OCI-LY1 (cell line): Measurements from ENCODE around the gene TMEM178A.

Experiments
- H2AFZ ChIP-seq: fragments of 200-600 bp; sonication (generic), shearing (Covaris generic); 2 replicates; pipeline ENCODE4 v1.6.0; 2014; ENCODE audit warnings: antibody characterized with exemption, mild to moderate bottlenecking, low read length
- H3F3A ChIP-seq: fragments of 200-600 bp; sonication (generic), shearing (Covaris generic); 2 replicates; pipeline ENCODE4 v1.6.0; 2014; ENCODE audit warnings: mild to moderate bottlenecking, antibody characterized with exemption, low read length, moderate library complexity; ENCODE audit not compliant: insufficient read depth
- H3K27ac ChIP-seq: fragments of 200-600 bp; sonication (generic); 2 replicates; pipeline ENCODE4 v1.5.1; 2014; ENCODE audit warnings: low read length, mixed run types, mild to moderate bottlenecking, low read depth; ENCODE audit not compliant: poor library complexity, severe bottlenecking
- H3K27me3 ChIP-seq: fragments of 200-600 bp; sonication (generic); 2 replicates; pipeline ENCODE4 v1.6.0; 2014; ENCODE audit warnings: antibody characterized with exemption, mild to moderate bottlenecking, low read length, moderate library complexity; ENCODE audit not compliant: insufficient read depth
- H3K36me3 ChIP-seq: fragments of 200-600 bp; sonication (generic); 2 replicates; pipeline ENCODE4 v1.6.1; 2014; ENCODE audit warnings: mild to moderate bottlenecking, antibody characterized with exemption, low read length, moderate library complexity, mixed read lengths; ENCODE audit not compliant: insufficient read depth
- H3K4me1 ChIP-seq: fragments of 200-600 bp; sonication (generic); 2 replicates; pipeline ENCODE4 v1.5.1; 2014; ENCODE audit warnings: mild to moderate bottlenecking, low read length, moderate library complexity; ENCODE audit not compliant: insufficient read depth, severe bottlenecking
- H3K4me2 ChIP-seq: fragments of 200-600 bp; sonication (generic), shearing (Covaris generic); 2 replicates; pipeline ENCODE4 v1.6.1; 2014; ENCODE audit warnings: low read length
- H3K4me3 ChIP-seq: fragments of 200-600 bp; sonication (generic); 2 replicates; pipeline ENCODE4 v1.5.1; 2014; ENCODE audit warnings: low read length, low read depth, mild to moderate bottlenecking, mixed read lengths; ENCODE audit not compliant: poor library complexity, severe bottlenecking
- H3K79me2 ChIP-seq: fragments of 200-600 bp; shearing (Covaris generic); 2 replicates; pipeline ENCODE4 v1.6.1; 2016; ENCODE audit warnings: mixed run types, low read length, mixed read lengths; ENCODE audit not compliant: insufficient read depth
- H3K9ac ChIP-seq: fragments of 200-600 bp; sonication (generic), shearing (Covaris generic); 2 replicates; pipeline ENCODE4 v1.6.1; 2014; ENCODE audit warnings: mild to moderate bottlenecking, low read length, mixed read lengths
- H3K9me2 ChIP-seq: fragments of 200-600 bp; sonication (generic), shearing (Covaris generic); 2 replicates; pipeline ENCODE4 v1.6.1; 2014; ENCODE audit warnings: low read depth, mild to moderate bottlenecking, low read length, mixed read lengths
- H3K9me3 ChIP-seq: fragments of 200-600 bp; shearing (Covaris generic); 2 replicates; pipeline ENCODE4 v1.6.1; 2014; ENCODE audit warnings: low read length, mixed read lengths
- H4K20me1 ChIP-seq: fragments of 200-600 bp; sonication (generic), shearing (Covaris generic); 2 replicates; pipeline ENCODE4 v1.6.0; 2016; ENCODE audit warnings: mild to moderate bottlenecking, low read length; ENCODE audit not compliant: insufficient read depth
- EZH2 ChIP-seq: fragments of 200-600 bp; sonication (generic), shearing (Covaris generic); IDR thresholded peaks from 2 replicates; pipeline ENCODE4 v1.8.0; 2017; ENCODE audit warnings: borderline replicate concordance, mixed run types, mild to moderate bottlenecking, antibody characterized with exemption, low read length, moderate library complexity, mixed read lengths
- TF ChIP-seq, protein P1 (sequence below): fragments of 200-600 bp; sonication (generic), shearing (Covaris generic); IDR thresholded peaks from 2 replicates; pipeline ENCODE4 v1.5.1; 2017; ENCODE audit warnings: mild to moderate bottlenecking, antibody characterized with exemption, low read length, moderate library complexity, mixed read lengths

TMEM178A gene

GRCh38 chr2:39706312-39706711 is 40.6 kb downstream of the TMEM178A start:
- no peaks in the 10 kb centered on the region for H4K20me1 ChIP-seq
- no peaks in the 10 kb centered on the region for H3K27me3 ChIP-seq
- no peak overlapping the region for H3K4me3 ChIP-seq
- TF ChIP-seq, protein P1, sequence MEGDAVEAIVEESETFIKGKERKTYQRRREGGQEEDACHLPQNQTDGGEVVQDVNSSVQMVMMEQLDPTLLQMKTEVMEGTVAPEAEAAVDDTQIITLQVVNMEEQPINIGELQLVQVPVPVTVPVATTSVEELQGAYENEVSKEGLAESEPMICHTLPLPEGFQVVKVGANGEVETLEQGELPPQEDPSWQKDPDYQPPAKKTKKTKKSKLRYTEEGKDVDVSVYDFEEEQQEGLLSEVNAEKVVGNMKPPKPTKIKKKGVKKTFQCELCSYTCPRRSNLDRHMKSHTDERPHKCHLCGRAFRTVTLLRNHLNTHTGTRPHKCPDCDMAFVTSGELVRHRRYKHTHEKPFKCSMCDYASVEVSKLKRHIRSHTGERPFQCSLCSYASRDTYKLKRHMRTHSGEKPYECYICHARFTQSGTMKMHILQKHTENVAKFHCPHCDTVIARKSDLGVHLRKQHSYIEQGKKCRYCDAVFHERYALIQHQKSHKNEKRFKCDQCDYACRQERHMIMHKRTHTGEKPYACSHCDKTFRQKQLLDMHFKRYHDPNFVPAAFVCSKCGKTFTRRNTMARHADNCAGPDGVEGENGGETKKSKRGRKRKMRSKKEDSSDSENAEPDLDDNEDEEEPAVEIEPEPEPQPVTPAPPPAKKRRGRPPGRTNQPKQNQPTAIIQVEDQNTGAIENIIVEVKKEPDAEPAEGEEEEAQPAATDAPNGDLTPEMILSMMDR: no peak
- H3K9ac ChIP-seq: no peak overlapping the region
- peaks cover 17% of the 10 kb centered on the region for H3K9me3 ChIP-seq
- no peak overlapping the region for H3K27ac ChIP-seq
- no peaks in the 10 kb centered on the region for H3K79me2 ChIP-seq
- no peaks in the 10 kb centered on the region for H3K36me3 ChIP-seq
- no peaks in the 10 kb centered on the region for H3F3A ChIP-seq
- H3K4me1 ChIP-seq: no peaks in the 10 kb centered on the region
- H3K4me2 ChIP-seq: no peak overlapping the region
- H3K9me2 ChIP-seq: no peaks in the 10 kb centered on the region
- H2AFZ ChIP-seq: no peak overlapping the region

- Histone ChIP-seq H3K36me3 (no peaks in the 10 kb centered on the region), H3K27ac (no peak overlapping the region), H3K9ac (no peak overlapping the region), H3K4me3 (no peak overlapping the region), H3K4me1 (no peaks in the 10 kb centered on the region), H3K9me3 (peaks cover 10% of the 10 kb centered on the region), H2AFZ (no peak overlapping the region), H3K79me2 (no peaks in the 10 kb centered on the region), H3K4me2 (no peak overlapping the region), H3F3A (no peaks in the 10 kb centered on the region), H3K9me2 (no peaks in the 10 kb centered on the region), H3K27me3 (no peaks in the 10 kb centered on the region), H4K20me1 (no peaks in the 10 kb centered on the region)
- TF ChIP-seq EZH2: no peak
- TF ChIP-seq, protein P1: no peak
These were observed 41.2 kb downstream of the TMEM178A start for GRCh38 chr2:39706945-39707344.

DNA sequence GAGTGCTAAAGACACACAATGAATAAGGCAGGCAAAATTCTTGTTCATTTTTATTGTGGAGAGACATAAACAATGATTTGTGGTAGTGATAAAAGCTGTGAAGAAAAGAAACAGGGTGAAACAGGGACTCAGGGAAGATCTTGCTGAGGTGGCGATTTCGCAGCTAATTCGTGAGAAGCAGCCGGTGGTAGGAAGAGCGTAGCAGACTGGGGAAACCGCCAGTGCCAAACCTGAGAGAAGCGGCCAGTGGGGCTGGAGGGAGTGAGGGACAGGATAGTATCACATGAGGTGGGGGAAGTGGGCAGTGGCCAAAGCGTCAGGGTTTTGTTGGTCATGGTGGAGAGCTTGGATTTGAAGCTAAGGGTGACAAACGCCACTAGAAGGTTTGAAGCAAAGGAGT is 42.3 kb downstream of the TMEM178A start:
- Histone ChIP-seq H3F3A (no peaks in the 10 kb centered on the region), H3K4me3 (no peak overlapping the region), H3K9me2 (no peaks in the 10 kb centered on the region), H3K27ac (no peak overlapping the region), H2AFZ (no peak overlapping the region), H3K9ac (no peak overlapping the region), H3K36me3 (no peaks in the 10 kb centered on the region), H3K79me2 (no peaks in the 10 kb centered on the region), H3K27me3 (no peaks in the 10 kb centered on the region), H3K4me2 (no peak overlapping the region), H3K4me1 (no peaks in the 10 kb centered on the region), H3K9me3 (no peaks in the 10 kb centered on the region), H4K20me1 (no peaks in the 10 kb centered on the region)
- no peak for TF ChIP-seq EZH2
- TF ChIP-seq, protein P1: no peak
